Kidney tubule cell (primary cell): Measurements from ENCODE around the gene LSAMP.

ENCODE experiments used
- DNase-seq: peaks from one replicate; pipeline ENCODE4 v3.0.0-alpha.2; 2018; ENCODE audit warnings: low spot score

The LSAMP gene

DNA sequence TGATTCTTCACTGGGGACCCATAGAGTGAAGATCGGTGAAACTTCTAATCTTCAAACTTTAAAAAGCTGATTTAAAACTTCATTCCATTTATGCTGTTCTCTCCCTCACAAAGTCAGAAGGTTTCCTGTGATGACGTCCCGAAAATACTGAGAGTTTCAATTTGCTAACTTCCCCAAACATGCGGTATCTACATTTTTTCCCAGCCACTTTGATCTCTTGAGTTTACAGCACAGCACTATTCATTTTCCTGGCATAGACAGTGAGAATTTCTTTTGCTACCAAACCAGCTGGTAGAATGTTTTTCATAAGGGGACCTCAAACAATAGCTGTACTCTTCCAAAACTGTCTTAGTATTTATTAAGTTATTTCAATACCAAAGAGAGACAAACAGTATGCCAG is 156.8 kb downstream of the LSAMP start:
- no peak for DNase-seq

DNA sequence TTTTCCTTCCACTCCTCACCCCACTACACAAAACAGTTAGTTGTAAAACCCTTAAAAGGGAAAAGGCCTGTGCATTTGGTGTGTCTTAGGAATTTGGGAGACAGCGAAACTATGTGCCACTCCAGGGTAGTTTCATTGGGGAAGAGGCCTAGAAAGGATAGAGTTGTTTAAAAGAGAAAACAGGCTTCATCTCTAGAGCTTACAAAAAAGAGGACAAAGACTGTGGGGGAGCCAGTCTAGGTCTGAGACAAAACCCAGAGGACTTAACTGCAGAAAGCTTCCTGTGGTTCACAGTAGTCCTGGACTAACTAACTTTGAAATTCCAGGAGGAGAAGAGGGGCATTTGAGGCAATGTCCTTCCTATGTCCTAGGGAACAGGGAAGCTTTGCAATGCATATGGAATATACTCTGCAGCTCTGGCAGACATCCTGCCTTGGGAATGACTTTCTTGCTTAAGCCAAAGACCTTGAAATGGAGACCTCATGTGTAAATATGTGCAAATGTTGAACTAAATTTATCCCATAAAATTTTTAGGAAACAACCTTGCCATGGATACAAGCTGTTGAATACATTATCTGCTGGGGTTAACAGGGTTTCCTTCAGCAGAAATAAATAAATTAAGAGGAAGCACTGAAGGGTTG is 159.4 kb downstream of the LSAMP start:
- no peak for DNase-seq

DNA sequence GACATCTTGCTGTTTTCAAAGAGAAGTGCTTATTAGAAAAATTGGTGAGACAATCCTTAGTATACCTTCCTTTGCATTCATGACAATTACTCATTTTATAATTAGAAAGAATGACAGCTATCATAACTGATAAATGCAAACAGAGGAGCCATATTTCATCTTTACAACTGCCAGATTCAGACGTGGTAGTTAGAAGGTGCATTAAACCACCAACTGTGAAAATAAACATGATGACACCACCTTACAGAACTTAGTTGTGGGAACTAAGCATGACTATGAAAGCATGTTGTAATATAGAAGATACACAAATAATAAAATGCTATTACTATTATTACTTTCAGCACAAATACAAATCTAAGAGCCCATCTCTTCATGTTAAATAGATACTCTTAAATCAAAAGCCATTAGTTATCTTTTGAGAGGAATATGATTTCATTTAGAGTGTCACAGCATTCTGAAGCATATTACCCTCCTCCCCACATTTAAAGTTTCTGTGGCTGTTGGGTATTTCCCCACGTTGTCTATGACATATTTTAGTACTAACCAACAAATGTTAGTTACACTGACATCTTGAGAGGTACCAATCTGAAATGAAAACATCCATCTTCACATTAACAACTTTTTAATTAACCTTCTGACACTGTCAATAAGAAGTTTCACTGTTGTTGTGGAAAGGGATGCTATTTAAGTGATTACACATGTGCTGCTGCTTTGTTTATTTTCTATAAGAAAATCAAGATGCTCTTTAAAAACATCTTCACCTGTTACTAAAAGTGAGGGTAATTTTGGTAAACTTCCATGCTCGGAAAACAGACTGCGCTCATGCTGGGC is 163.8 kb downstream of the LSAMP start:
- DNase-seq, result no peak

DNA sequence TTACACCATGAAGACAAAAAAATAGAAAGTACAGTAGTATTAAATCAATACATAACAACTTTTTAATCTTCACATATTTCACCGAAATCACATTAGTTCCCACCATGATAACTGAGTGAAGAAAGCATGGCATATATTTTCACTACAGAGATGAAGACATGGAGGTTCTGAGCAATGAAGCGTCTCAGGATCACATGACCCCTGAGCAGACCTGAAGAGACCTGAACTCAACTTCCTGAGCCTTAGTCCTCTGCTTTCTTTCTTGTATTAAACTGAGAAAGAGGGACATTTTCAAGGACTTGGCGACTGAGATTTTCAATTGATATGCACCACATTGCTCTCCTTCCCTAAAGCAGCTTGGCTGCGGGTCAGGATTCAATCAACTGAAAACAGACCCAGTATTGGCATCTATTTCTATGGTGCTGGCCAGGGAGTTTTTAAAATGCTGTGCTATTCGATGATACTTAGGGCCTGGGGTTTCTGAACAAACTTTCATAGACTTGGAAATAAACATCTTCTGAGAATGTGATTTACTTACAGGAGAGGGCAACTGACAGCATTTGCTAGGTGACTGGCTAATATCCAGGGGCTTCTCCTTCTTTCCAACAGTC is 165.1 kb downstream of the LSAMP start:
- no peak for DNase-seq

DNA sequence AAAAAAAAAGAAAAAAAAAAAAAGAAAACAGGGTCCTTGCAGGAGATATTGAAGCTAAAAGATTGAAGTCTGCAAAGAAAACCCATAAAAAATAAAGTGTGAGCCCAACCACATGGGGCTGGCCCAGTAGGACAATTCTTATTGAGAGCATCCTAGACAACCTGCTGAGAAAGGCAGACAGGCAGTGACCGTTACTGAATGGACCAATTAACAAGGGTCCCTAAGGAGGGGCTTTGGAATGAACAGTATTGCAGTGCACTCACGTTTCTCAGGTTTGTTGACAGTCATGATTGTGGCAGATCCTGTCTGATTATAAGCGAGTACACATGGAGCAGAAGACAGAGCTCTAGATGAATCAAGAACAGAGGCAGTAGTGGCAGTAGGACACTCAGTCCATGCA is 168.6 kb downstream of the LSAMP start:
- no peak for DNase-seq

DNA sequence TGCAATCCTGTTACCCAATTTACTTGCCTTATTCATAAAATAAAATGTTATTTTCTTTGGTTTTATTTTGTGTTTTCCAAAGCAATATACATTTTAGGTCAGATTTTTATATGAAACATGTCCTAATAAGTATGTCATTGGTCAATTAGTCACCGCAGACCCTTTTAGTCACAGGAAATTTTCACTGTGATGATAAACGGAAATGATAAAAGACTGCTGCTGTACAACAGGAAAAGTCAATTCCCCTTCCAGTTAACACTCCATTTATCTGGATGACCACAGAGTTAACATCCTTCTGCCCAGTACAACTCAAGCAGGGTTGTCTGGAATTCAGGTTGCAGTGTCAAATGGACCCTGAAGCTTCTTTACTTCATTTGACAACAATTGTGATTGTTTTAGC is 175.2 kb downstream of the LSAMP start:
- no peak for DNase-seq

DNA sequence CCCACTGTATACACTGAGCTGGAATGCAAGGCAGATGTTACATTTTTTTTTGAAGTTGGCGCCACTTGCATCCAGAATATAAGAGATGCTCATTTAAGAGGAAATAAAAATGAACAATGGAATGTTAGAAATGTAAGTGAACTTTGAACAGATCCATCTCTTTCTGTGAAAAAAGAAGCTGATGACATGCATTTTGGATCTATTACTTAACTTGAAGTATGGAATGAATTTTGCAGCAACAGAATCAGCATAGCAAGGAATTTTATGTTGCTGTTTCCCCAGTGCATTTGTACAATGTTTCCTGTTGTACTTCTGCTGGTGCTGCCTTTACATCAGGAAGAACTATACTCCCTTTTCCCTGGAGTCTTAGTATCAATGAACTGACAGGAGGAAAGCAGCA is 178.2 kb downstream of the LSAMP start:
- no peak for DNase-seq

DNA sequence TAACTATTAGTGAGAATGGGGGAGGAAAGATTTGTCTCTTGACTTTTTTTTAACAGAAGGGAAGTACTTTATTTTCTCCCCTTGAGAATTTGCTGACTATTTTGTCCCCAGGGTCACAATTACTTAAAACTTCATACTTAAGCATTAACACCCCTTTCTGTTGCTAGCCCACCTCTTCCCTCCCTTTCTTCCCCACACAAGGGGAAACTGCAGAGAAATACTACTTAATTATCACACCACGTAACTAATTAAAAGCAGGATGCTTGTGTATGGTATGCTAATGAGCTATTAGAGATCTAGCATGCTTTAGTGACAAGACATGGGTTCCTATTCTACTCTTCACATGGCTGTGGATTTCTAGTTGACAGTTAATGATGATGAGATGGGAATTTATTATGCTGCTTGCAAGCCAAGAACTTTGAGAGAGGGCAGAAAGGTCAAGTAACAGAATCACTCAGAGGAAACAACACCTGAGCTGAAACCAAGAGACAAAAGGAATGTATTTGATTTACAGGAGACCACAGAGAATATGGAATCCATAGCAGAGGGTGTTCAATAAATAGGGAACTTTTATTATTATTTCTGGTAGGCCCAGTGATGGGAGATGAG is 179.2 kb downstream of the LSAMP start:
- no peak for DNase-seq

DNA sequence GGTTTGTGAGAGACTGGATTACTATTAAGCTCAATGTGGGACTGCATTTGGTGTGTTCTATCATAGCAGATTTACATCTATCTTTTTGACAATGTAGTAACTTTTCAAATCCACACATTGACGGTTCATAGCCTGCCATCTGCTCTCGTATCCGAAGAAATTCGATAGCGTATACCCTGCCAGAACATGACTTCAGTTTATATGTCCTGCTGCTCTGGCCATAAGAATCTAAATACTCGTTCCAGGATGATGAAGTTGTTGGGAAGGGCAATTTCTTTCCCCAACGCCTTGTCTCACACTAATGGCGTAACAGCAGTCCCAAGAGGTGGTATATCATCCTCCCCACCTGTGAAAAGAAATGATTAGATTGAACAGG is 180.0 kb downstream of the LSAMP start:
- no peak for DNase-seq

DNA sequence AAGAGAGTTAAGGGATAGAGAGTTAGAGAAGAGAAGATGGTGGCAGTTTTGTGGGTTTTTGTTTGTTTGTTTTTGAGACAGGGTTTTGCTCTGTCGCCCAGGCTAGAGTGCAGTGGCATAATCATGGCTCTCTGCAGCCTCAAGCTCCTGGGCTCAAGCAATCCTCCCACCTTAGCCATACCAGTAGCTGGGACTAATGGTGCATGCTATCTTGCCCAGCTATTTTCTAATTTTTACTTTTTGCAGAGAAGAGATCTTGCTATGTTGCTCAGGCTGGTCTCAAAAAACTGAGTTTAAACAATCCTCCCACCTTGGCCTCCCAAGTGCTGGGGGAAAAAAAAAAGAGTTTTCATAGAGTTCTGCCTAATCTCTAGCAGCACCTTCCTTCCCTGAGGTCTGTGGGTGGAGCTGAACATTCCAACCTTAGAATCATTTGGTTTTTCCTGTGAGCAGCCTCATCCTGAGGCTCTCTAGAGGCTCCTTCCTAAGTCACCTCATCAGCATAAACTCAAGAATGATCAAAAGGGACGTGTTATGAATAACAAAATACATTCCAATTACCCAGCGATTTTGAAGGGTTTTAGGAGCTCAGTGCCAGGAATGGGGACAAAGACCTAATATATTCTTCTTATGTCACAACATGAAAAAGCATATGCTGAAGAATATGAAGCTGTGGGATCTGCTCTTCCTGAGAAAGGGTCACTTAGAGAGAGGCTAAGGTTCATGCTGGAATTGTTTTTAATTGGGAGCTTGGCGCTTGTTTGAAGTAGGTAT is 180.6 kb downstream of the LSAMP start:
- peak; percentile 23 for DNase-seq

DNA sequence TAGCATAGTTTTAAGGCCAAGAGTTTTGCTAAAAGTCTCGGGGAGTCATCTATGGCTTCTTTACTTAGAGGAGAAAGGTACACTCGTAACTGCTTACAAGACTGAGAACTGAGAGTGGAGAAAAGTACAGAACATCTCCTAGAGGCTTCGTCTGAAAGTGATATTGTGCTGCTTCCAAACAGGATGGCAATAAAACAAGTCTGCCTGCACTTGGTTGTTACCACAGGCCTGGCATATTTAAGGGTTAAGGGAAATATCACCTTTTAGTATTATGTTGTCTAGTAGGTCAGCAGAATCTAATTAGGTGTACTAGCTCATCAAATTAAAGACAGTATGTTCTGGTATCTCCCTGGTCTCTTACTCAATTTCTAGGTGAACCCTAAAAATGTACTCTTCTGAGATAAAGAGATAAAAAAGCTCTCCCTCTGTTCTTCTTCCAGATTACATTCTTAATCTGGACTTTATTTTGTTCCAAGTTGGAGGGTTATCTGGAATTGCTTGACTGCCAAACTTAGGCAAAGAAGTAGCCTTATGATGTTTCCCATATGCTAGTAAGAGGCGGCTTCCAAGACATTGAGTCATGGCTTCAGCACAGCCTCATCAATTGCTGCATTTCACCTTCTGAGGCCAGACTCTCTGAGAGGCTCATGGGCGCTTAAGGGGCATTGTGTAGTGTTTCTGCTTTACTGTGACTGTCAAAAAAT is 181.3 kb downstream of the LSAMP start:
- DNase-seq, result peak; percentile 23

DNA sequence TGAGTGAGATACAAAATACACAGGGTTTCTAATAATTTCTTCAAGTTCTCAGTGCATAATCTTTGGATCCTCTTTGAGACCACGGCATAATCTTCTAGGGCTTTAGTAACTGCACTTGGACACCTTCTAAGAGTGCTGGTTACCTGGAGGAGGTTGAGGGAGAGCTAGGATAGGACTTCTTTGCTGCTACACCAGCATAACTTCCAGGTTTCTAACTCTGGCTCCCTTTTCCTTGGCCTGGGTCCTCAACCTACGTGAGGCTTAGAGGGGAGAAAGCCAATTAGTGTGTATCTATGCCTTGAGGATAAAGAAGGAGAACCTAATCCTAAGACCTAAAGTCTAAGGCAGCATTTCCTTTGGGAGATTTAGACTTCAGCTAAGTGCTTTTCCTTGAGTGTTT is 184.8 kb downstream of the LSAMP start:
- no peak for DNase-seq

DNA sequence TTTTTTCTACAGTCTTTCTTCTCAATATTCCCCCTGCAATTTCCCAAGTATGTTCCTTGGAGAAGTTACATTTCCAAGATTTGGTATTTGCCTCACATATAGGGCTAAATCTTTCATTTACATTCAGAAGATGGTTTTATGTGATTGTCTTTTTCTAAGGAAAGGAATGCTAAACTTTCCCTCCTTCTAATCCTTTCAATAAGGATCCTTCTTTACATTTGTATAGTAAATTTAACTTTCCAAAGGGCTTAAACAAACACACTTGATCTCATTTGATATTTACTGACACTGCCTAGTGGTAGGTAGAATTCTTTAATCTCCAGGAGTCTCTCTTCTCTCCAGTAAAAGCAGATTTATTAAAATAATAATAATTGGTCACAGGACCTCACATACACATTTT is 185.3 kb downstream of the LSAMP start:
- DNase-seq, result no peak

DNA sequence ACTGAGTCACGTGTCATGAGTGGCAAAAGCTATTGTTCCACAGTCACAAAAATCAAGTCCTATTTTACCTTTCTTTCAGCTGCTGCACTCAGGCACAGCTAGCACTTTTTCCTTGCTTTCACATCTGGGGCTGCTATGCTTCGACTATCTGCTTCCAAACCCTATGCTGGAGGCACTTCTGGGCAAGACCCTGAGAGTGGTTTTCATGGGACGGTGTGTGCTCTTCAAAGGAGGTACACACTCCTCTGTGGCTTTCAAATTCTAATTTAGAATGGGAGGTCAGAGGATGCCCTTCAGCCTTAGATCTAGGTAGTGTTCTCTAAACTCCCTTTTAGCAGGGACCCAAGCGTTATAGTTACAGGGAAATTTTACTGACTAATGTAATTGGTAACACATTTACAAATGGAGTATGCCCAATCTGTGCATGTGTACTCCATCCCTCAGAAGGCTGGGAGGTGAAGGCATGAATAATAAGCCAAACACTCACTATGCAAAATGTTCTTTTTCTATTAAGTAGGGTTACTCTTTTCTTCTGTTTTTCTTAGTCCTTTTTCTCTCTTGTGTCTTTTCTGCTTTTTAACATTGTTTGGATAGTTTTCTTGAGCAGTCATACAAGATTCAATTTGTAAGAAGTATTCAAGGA is 188.3 kb downstream of the LSAMP start:
- peak; percentile 64 for DNase-seq

DNA sequence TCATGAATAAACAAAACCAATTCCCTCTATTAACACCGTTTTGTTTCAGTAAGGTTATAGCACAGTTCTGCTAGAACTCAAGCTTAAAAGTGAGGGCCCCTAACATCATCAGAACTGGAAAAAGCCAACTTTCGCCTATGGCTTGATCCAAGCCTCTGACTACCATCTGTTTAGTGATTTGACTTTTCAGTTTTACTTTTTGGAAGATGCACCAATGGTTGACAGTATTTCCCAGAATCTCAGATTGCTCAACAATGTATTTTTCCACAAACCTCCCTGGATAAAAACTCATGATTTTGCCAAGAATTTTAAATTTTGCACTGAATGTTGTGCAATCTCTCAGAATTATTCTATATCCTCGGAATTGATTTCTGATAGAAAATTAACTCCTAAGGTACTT is 190.7 kb downstream of the LSAMP start:
- DNase-seq, result no peak

DNA sequence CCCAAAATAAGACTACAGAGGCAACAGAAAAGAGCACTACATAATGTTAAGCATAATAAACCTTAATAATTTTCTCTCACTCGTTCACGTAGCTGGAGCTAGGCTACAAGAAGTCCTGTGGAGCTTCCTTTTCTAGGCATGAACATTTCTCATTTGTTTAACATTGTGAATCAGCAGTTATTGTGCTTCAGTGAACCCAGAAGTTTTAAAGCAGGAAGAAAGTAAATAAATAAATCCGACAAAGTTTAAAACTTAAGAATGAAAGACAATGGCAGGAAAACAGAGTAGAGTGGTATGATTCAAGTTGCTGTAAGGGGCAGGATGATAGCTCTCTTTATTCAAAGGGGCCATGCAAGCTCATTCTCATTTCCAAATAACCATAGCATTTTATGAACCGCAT is 191.8 kb downstream of the LSAMP start:
- peak; percentile 54 for DNase-seq

DNA sequence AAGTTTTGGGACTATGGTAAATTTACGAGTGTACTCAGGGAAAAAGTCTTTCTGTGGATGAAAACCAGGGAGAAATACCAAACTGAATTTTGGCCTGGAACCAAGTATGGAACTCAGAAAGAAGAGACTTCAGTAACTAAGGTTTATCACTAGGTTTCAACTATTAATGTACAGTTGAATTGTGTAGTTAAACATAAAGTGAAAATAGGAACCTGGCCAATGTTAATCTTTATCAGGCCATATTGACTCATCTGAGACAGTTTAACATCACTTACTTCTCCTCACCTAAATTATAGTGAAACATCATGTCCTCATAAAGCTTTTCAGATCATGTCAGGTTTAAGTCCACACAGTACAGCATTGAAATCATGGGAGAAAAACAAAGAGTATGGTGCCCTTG is 197.7 kb downstream of the LSAMP start:
- peak; percentile 28 for DNase-seq

DNA sequence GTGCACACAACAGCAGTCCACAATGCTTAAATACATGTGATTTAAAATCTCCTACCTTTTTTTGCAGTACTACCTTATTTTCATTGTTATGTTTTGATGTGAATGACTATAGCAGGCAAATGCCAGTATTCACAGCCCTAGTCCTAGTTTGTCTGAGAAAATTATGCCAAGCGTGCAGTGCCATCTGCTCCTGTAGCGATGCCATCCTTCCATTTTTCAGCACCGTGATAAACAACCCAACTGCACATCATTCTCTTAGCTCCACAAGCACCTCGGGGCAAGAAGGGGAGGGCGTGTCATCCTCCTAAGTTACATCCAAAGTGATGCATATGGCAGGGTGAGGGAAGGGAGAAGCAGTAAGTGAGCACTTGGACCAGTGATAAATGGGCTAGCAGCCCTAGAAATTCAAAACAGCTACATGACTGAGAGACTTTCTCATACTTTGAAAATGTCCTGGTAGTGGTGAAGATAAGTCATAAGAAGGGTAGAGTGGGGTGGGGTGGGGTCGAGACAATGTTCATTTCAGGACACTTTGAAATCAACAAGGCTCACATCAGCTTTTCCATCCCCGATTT is 198.8 kb downstream of the LSAMP start:
- no peak for DNase-seq

DNA sequence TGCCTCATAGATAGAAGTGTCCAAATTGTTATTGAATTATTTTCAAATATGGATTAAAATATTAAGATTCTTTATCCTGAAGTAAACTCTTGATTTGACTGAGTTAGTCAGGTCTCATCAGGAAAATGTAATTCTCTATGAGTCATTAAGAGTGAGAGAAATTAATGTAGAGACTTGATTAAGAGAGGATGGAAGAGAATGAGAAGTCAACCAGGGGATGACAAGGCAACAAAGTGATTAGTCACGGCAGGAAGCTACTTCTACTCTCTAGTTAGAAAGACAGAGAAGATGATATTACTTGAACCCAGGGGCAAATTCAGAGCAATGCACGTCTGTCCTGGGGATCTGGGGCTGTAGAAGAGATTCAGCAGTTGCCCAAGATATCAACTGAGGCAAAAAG is 202.5 kb downstream of the LSAMP start:
- DNase-seq, result peak; percentile 18

DNA sequence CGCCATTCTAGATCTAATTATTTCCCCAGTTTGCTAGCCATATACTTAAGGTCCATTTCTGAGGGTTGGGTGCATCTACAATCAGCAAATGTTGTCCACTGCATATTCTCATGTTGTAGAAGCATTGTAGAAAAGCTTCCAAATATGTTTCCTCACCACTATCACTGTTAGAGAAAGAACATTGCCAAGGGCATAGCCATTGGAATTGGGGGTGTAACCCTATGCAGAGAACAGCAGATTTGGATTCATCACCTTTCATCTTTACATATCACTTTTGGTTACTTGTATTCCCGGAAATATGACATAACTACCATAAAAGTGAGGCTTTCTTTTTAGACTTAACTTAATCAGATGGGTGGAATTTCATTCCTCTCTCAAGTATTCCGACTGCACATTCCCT is 203.6 kb downstream of the LSAMP start:
- DNase-seq, result no peak

DNA sequence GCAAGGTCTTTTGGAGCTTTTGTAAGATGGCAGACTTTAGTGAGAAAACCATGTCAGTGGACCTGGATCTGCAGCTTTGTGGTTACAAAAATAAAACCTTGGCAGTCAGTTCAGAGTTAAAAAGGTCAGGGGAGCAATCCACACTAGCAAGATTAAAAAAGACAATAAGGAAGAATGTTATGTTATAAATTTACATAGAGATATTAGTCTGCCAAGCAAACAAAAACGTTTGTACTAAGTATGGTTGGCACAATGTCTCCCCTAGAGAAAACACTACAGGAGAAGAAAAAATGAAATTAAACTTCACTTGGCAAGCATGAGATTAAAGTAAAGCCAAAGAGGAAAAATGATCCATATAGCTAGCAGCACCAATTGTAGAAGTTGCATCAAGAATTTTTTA is 205.0 kb downstream of the LSAMP start:
- DNase-seq, result no peak
